H9 (cell line): ENCODE measurements around the gene MAD1L1. TPM values are rescaled to one million over a fixed set of nuclear protein-coding genes. Genes with fewer than 3 reads are reported as not detected.

Experiments
- DNase-seq: peaks from one replicate; pipeline ENCODE4 v3.0.0-alpha.2; 2017
- H2AFZ ChIP-seq: one replicate; pipeline ENCODE4 v1.6.1; 2013; ENCODE audit warnings: mild to moderate bottlenecking, low read length, control low read depth, moderate library complexity
- H2AK5ac ChIP-seq: 2 replicates; pipeline ENCODE4 v1.6.1; 2013; ENCODE audit warnings: low read length, control low read depth, mixed read lengths; ENCODE audit not compliant: insufficient read length
- H2BK120ac ChIP-seq: one replicate; pipeline ENCODE4 v1.6.1; 2013; ENCODE audit warnings: low read depth, mild to moderate bottlenecking, low read length, control low read depth, inconsistent platforms; ENCODE audit not compliant: poor library complexity, severe bottlenecking
- H2BK12ac ChIP-seq: 2 replicates; pipeline ENCODE4 v1.6.1; 2013; ENCODE audit warnings: low read length, control low read depth, mixed read lengths, low read depth; ENCODE audit not compliant: insufficient read length
- H2BK15ac ChIP-seq: 2 replicates; pipeline ENCODE4 v1.6.1; 2013; ENCODE audit warnings: low read depth, low read length, control low read depth
- H2BK20ac ChIP-seq: one replicate; pipeline ENCODE4 v1.6.1; 2013; ENCODE audit warnings: low read depth, mild to moderate bottlenecking, low read length, control low read depth, inconsistent platforms; ENCODE audit not compliant: poor library complexity, severe bottlenecking
- H2BK5ac ChIP-seq: 2 replicates; pipeline ENCODE4 v1.6.1; 2013; ENCODE audit warnings: low read length, control low read depth, mixed read lengths; ENCODE audit not compliant: insufficient read length
- H3K14ac ChIP-seq: 2 replicates; pipeline ENCODE4 v1.6.1; 2013; ENCODE audit warnings: low read length, control low read depth; ENCODE audit not compliant: insufficient read depth
- H3K18ac ChIP-seq: 2 replicates; pipeline ENCODE4 v1.6.1; 2013; ENCODE audit warnings: low read depth, mild to moderate bottlenecking, mixed read lengths, low read length, control low read depth; ENCODE audit not compliant: insufficient read length
- H3K23ac ChIP-seq: 2 replicates; pipeline ENCODE4 v1.6.1; 2013; ENCODE audit warnings: low read length, control low read depth, mixed read lengths, low read depth; ENCODE audit not compliant: insufficient read length
- H3K23me2 ChIP-seq: 2 replicates; pipeline ENCODE4 v1.6.1; 2013; ENCODE audit warnings: low read depth, mild to moderate bottlenecking, mixed read lengths, low read length, control low read depth; ENCODE audit not compliant: insufficient read length, poor library complexity, severe bottlenecking
- H3K27ac ChIP-seq: 2 replicates; pipeline ENCODE4 v1.5.1; 2013; ENCODE audit warnings: low read length, control low read depth, mixed read lengths, low read depth; ENCODE audit not compliant: insufficient read length
- H3K27me3 ChIP-seq: 2 replicates; pipeline ENCODE4 v1.6.1; 2013; ENCODE audit warnings: low read length, control low read depth, inconsistent platforms; ENCODE audit not compliant: insufficient read depth
- H3K4ac ChIP-seq: 2 replicates; pipeline ENCODE4 v1.6.1; 2013; ENCODE audit warnings: low read depth, mild to moderate bottlenecking, control low read depth, inconsistent platforms, low read length, moderate library complexity
- H3K4me1 ChIP-seq: 2 replicates; pipeline ENCODE4 v1.6.1; 2013; ENCODE audit warnings: low read length, control low read depth, inconsistent platforms; ENCODE audit not compliant: insufficient read depth
- H3K4me2 ChIP-seq: 2 replicates; pipeline ENCODE4 v1.6.1; 2013; ENCODE audit warnings: low read length, control low read depth, mixed read lengths; ENCODE audit not compliant: insufficient read length, insufficient read depth
- H3K56ac ChIP-seq: 2 replicates; pipeline ENCODE4 v1.6.1; 2013; ENCODE audit warnings: low read depth, mild to moderate bottlenecking, mixed read lengths, low read length, control low read depth; ENCODE audit not compliant: insufficient read length
- H3K79me1 ChIP-seq: 2 replicates; pipeline ENCODE4 v1.6.1; 2013; ENCODE audit warnings: low read depth, mild to moderate bottlenecking, moderate library complexity, low read length, control low read depth, inconsistent platforms; ENCODE audit not compliant: insufficient read depth, poor library complexity, severe bottlenecking
- H3K79me2 ChIP-seq: 2 replicates; pipeline ENCODE4 v1.6.1; 2013; ENCODE audit warnings: low read length, control low read depth, inconsistent platforms; ENCODE audit not compliant: insufficient read depth
- H3K9ac ChIP-seq: 2 replicates; pipeline ENCODE4 v1.6.1; 2013; ENCODE audit warnings: low read length, control low read depth, mixed read lengths; ENCODE audit not compliant: insufficient read length; ENCODE audit errors: extremely low read depth
- H3K9me3 ChIP-seq: one replicate; pipeline ENCODE4 v1.6.1; 2013; ENCODE audit warnings: low read depth, low read length, inconsistent platforms; ENCODE audit not compliant: control insufficient read depth
- H3T11ph ChIP-seq: one replicate; pipeline ENCODE4 v1.6.1; 2013; ENCODE audit warnings: mild to moderate bottlenecking, low read length, control low read depth, inconsistent platforms
- H4K20me1 ChIP-seq: one replicate; pipeline ENCODE4 v1.6.1; 2013; ENCODE audit not compliant: control insufficient read depth, insufficient read length, insufficient read depth
- H4K5ac ChIP-seq: 2 replicates; pipeline ENCODE4 v1.6.1; 2013; ENCODE audit warnings: low read depth, mild to moderate bottlenecking, mixed read lengths, low read length, control low read depth; ENCODE audit not compliant: insufficient read length
- H4K8ac ChIP-seq: replicated peaks from 2 replicates; pipeline ENCODE4 v1.6.1; 2013; ENCODE audit warnings: low read length, control low read depth, mixed read lengths, low read depth; ENCODE audit not compliant: insufficient read length
- H4K91ac ChIP-seq: 2 replicates; pipeline ENCODE4 v1.6.1; 2013; ENCODE audit warnings: low read depth, mild to moderate bottlenecking, moderate library complexity, mixed read lengths, low read length, control low read depth; ENCODE audit not compliant: insufficient read length
- H3K27ac Mint-ChIP-seq, 3 experiments: 2 replicates in 2 of 3; 3 replicates in 1 of 3; pipeline ENCODE4 v1.8.0; 2020 to 2021; ENCODE audit warnings: mixed read lengths in 3 of 3, mild to moderate bottlenecking in 1 of 3, moderate library complexity in 1 of 3
- H3K27me3 Mint-ChIP-seq: 2 replicates; pipeline ENCODE4 v1.8.0; 2021; ENCODE audit warnings: low read depth, mild to moderate bottlenecking, moderate library complexity, mixed read lengths
- H3K36me3 Mint-ChIP-seq, 3 experiments: 2 replicates in 2 of 3; 3 replicates in 1 of 3; pipeline ENCODE4 v1.8.0; 2020 to 2021; ENCODE audit warnings: low read depth in 3 of 3, mixed read lengths in 3 of 3; ENCODE audit not compliant: insufficient read depth in 1 of 3
- H3K4me1 Mint-ChIP-seq, 2 experiments: 2 replicates each; pipeline ENCODE4 v1.8.0; 2020; ENCODE audit warnings: mixed read lengths in 2 of 2
- H3K4me3 Mint-ChIP-seq, 2 experiments: 2 replicates in 1 of 2; 3 replicates in 1 of 2; pipeline ENCODE4 v1.8.0; 2020 to 2021; ENCODE audit warnings: mild to moderate bottlenecking in 2 of 2, mixed read lengths in 2 of 2, moderate library complexity in 1 of 2
- H3K9me3 Mint-ChIP-seq, 2 experiments: 2 replicates in 1 of 2; 3 replicates in 1 of 2; pipeline ENCODE4 v1.8.0; 2020; ENCODE audit warnings: mild to moderate bottlenecking in 2 of 2, mixed read lengths in 2 of 2, moderate library complexity in 1 of 2
- CTCF ChIP-seq: fragments of 200-600 bp; sonication (generic); conservative IDR thresholded peaks from 3 replicates; pipeline ENCODE4 v1.8.0; 2021; ENCODE audit warnings: antibody characterized with exemption, mild to moderate bottlenecking
- WGBS: extraction: QIAGEN DNeasy Blood & Tissue Kit; methylation state at CpG from one replicate; pipeline ENCODE4 v1.1.7; 2013; ENCODE audit warnings: missing lambda C conversion rate, low lambda C conversion rate, mixed read lengths; ENCODE audit not compliant: insufficient read length; ENCODE audit errors: extremely low coverage; 5-methylcytosine and 5-hydroxymethylcytosine counted together
- total RNA-seq: library from RNA; stranded (reverse); gene quantifications from 2 replicates; pipeline ENCODE4 v1.2.1, GENCODE V29; 2021

The MAD1L1 gene
- total RNA-seq, 1 experiment from 2014 or later = 39.0 TPM

GRCh38 chr7:2069472-2069860 is 163.3 kb downstream of the MAD1L1 start:
- Histone ChIP-seq H4K20me1 (no peaks in the 10 kb centered on the region), H3K23me2 (no peaks in the 10 kb centered on the region), H4K8ac (no peak overlapping the region), H4K91ac (no peak overlapping the region), H3K27ac (no peak overlapping the region), H3K14ac (no peak overlapping the region), H3K9me3 (no peaks in the 10 kb centered on the region), H2BK20ac (no peak overlapping the region), H3K9ac (no peak overlapping the region), H2BK12ac (no peak overlapping the region), H2BK5ac (no peak overlapping the region), H3K56ac (no peak overlapping the region), H3K27me3 (no peaks in the 10 kb centered on the region), H3K4me2 (no peak overlapping the region), H4K5ac (no peak overlapping the region), H2AFZ (no peak overlapping the region), H3K23ac (no peak overlapping the region), H3K4me1 (no peaks in the 10 kb centered on the region), H3K4ac (no peak overlapping the region), H3K79me1 (no peaks in the 10 kb centered on the region), H3K18ac (no peak overlapping the region), H2AK5ac (no peak overlapping the region), H3K79me2 (no peaks in the 10 kb centered on the region), H2BK15ac (no peak overlapping the region), H2BK120ac (no peak overlapping the region), H3T11ph (no peak overlapping the region)
- WGBS = no CpG with 5 or more reads among the region's 17 CpGs
- no peak for TF ChIP-seq CTCF
- no peaks in the 10 kb centered on the region for H3K9me3 Mint-ChIP-seq
- DNase-seq = no peak
- no peaks in the 10 kb centered on the region for H3K27me3 Mint-ChIP-seq
- H3K27ac Mint-ChIP-seq = peak overlapping the region in 2 of 3 experiments; percentile 63 to 75; a peak in 2 of 7 replicates
- peaks cover 0 to 25% of the 10 kb centered on the region in 2 experiments; a peak in 2 of 4 replicates for H3K4me1 Mint-ChIP-seq
- no peak overlapping the region for H3K4me3 Mint-ChIP-seq
- peaks cover 3 to 7% (median 5%) of the 10 kb centered on the region in 3 experiments; a peak in 4 of 7 replicates for H3K36me3 Mint-ChIP-seq
